Neutrophil (primary cell): ENCODE measurements around the gene GDA.

Experiments used
- H3K27ac ChIP-seq: fragments of 200-600 bp; sonication (generic); 2 replicates; pipeline ENCODE4 v1.5.1; 2016; ENCODE audit warnings: mild to moderate bottlenecking, moderate library complexity
- H3K27me3 ChIP-seq: fragments of 200-600 bp; sonication (generic); 2 replicates; pipeline ENCODE4 v1.6.0; 2016; ENCODE audit warnings: mild to moderate bottlenecking
- H3K36me3 ChIP-seq: fragments of 200-600 bp; sonication (generic); 2 replicates; pipeline ENCODE4 v1.5.1; 2017
- H3K4me1 ChIP-seq, 2 experiments: fragments of 200-600 bp in 1 of 2; sonication (generic) in 1 of 2; 1 replicate in 1 of 2; 2 replicates in 1 of 2; pipeline versions ENCODE4 v1.5.1 to v1.6.1; 2013 to 2016; ENCODE audit warnings: low read depth in 1 of 2, low read length in 1 of 2, mild to moderate bottlenecking in 1 of 2, moderate library complexity in 1 of 2; ENCODE audit not compliant: control insufficient read depth in 1 of 2, insufficient read depth in 1 of 2
- H3K4me3 ChIP-seq, 2 experiments: fragments of 200-600 bp in 1 of 2; sonication (generic) in 1 of 2; 1 replicate in 1 of 2; 2 replicates in 1 of 2; pipeline ENCODE4 v1.5.1; 2013 to 2016; ENCODE audit warnings: low read depth in 1 of 2, low read length in 1 of 2, mild to moderate bottlenecking in 1 of 2, moderate library complexity in 1 of 2
- H3K9me3 ChIP-seq: fragments of 200-600 bp; sonication (generic); 2 replicates; pipeline ENCODE4 v1.5.1; 2016
- TF ChIP-seq, protein P1 (sequence below): fragments of 200-600 bp; sonication (generic); IDR thresholded peaks from 2 replicates; pipeline ENCODE4 v1.5.1; 2016; ENCODE audit warnings: antibody characterized with exemption

The GDA gene

DNA sequence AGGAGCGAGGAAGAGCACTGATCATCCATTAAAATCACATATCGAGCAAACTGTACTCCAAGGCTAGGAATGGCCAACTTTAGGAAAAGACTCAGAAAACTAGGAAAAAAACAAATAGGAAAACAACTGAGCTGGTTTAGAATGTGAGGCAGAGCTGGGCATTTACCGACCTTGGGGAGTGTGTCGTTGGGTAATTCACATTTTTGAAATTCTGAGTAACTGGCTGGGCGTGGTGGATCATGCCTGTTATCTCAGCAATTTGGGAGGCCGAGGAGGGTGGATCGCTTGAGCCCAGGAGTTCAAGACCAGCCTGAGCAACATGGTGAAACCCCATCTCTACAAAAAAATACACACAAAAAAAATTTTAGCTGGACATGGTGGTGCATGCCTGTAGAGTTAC lies 145.7 kb downstream of the GDA start:
- TF ChIP-seq, protein P1, sequence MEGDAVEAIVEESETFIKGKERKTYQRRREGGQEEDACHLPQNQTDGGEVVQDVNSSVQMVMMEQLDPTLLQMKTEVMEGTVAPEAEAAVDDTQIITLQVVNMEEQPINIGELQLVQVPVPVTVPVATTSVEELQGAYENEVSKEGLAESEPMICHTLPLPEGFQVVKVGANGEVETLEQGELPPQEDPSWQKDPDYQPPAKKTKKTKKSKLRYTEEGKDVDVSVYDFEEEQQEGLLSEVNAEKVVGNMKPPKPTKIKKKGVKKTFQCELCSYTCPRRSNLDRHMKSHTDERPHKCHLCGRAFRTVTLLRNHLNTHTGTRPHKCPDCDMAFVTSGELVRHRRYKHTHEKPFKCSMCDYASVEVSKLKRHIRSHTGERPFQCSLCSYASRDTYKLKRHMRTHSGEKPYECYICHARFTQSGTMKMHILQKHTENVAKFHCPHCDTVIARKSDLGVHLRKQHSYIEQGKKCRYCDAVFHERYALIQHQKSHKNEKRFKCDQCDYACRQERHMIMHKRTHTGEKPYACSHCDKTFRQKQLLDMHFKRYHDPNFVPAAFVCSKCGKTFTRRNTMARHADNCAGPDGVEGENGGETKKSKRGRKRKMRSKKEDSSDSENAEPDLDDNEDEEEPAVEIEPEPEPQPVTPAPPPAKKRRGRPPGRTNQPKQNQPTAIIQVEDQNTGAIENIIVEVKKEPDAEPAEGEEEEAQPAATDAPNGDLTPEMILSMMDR: no peak
- no peaks in the 10 kb centered on the region for H3K9me3 ChIP-seq
- H3K27ac ChIP-seq: peak overlapping the region; percentile 71
- no peaks in the 10 kb centered on the region for H3K36me3 ChIP-seq
- no peaks in the 10 kb centered on the region for H3K27me3 ChIP-seq
- peak overlapping the region in 1 of 2 experiments; percentile 11 for H3K4me3 ChIP-seq
- peaks cover 32 to 38% of the 10 kb centered on the region in 2 experiments for H3K4me1 ChIP-seq

DNA sequence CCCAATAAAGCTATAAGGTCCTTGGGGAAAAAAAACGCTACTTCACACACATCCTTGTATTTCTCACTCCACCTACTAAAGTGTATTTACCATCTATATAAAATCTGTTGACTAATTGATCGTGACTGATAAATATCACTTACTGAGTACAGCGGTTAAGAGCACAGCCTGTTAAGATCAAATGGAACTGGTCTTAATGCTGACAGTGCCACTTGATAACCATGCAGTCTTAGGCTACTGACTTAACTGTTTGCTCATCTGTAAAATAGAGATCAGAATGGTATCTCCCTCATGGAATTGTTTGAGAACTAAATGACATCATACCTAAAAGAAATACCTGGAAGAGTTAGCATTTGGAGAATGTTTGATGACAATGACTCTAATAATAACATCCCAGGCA lies 148.3 kb downstream of the GDA start:
- Histone ChIP-seq H3K27me3 (no peaks in the 10 kb centered on the region), H3K27ac (no peak overlapping the region), H3K9me3 (no peaks in the 10 kb centered on the region), H3K4me3 (no peak overlapping the region), H3K36me3 (no peaks in the 10 kb centered on the region), H3K4me1 (peaks cover 28 to 29% of the 10 kb centered on the region in 2 experiments)
- TF ChIP-seq, protein P1: no peak

DNA sequence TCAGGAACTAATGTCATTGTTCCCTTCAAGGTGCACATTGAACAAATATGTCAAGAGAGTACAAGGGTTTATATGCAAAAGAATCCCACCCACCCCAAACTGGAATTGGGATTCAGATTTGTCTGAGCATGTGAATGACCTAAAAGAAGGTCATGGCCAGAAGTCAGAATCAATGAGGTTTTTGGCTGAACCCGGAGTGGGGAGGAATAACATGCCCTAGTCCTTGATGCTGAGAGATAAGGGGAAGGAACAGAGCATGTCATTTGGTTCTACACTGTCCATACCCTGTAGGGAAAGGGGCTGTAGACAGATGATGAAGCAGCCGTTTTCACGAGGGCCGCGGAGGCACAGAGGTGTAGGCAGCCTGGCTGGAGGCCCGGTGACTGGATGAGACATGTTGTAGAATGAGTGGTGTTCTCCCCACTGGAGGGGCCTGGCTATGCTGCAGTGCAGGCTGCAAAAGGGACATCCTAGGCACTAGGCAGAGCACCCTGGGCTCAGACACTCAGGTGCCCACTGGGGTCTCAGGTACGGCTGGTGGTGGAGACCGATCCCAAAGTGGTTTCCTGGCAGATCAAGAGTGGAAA lies 149.9 kb downstream of the GDA start:
- no peaks in the 10 kb centered on the region for H3K27me3 ChIP-seq
- TF ChIP-seq, protein P1: no peak
- H3K4me3 ChIP-seq: no peak overlapping the region

DNA sequence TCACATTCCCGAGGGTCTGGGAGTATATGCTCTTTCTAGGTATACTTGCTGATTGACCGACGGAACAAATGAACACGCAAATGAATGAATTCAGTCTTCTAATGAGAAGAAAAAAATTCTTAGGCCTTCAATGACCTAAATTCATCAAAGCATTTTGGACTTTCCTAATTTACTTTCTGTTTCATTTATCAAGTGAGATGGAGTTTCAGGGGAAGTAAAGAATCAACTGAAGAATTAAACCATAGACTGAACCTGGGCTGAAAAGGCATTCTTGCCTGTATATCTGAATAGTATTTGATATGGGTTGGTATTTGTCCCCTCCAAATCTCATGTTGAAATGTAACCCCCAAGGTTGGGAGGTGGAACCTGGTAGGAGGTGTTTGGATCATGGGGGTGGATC lies 151.6 kb downstream of the GDA start:
- Histone ChIP-seq H3K4me3 (no peak overlapping the region), H3K9me3 (no peaks in the 10 kb centered on the region), H3K4me1 (peaks cover 22 to 28% of the 10 kb centered on the region in 2 experiments), H3K36me3 (no peaks in the 10 kb centered on the region), H3K27ac (no peak overlapping the region), H3K27me3 (no peaks in the 10 kb centered on the region)
- TF ChIP-seq, protein P1: no peak

More for the DNA sequence above, 149.9 kb downstream of the GDA start:
- Histone ChIP-seq H3K36me3 (no peaks in the 10 kb centered on the region), H3K27ac (no peak overlapping the region), H3K9me3 (no peaks in the 10 kb centered on the region), H3K4me1 (peaks cover 16 to 23% of the 10 kb centered on the region in 2 experiments)
